ENCODE data around the gene CELF4.

Gene CELF4

DNA sequence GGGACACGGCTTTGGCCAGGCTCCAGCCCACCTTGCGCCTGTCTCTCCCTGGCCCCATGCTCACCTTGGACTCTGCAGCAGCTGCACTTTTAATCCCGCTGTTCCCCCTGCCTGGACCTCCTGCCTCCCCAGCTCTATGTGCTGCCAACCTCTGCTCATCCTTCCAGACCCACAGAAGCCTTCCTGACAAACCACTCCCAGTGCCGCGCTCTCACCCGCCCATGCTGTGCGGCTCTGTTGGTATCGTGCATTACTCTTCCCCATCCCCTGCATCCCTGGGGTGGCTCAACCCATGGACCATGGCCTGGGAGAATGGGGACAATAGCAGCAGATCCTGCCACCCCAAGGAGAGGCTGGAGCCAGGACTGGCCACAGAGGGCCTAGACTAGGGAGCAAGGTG is 303.6 kb downstream of the CELF4 start:
- no peak overlapping the region for H3K27ac ChIP-seq (ENCODE audit: low read depth, low read length)
- H3K27me3 ChIP-seq (ENCODE audit: insufficient read depth, low read length, poor library complexity) = no peaks in the 10 kb centered on the region
- no peak overlapping the region for H3K4ac ChIP-seq (ENCODE audit: low read depth, low read length)
- H3K79me1 ChIP-seq (ENCODE audit: low read length) = no peaks in the 10 kb centered on the region
- no peak overlapping the region for H2BK15ac ChIP-seq (replicated peaks; ENCODE audit: low read depth)
- no peaks in the 10 kb centered on the region for H3K79me2 ChIP-seq (ENCODE audit: control insufficient read depth, insufficient read depth, low read length)
- H4K8ac ChIP-seq (ENCODE audit: low read depth, low read length) = no peak overlapping the region
- H3K36me3 ChIP-seq (ENCODE audit: control insufficient read depth, insufficient read depth, low read length) = peaks cover 2% of the 10 kb centered on the region
- H3K56ac ChIP-seq (ENCODE audit: low read length) = no peak overlapping the region
- no peak overlapping the region for H2BK120ac ChIP-seq (ENCODE audit: low read depth, low read length)
- DNase-seq = no peak
- WGBS (ENCODE audit: extremely low coverage, insufficient coverage, low lambda C conversion rate) = no CpG with 5 or more reads among the region's 8 CpGs
- H3K4me1 ChIP-seq (ENCODE audit: control insufficient read depth, low read depth, low read length) = no peaks in the 10 kb centered on the region
- no peak overlapping the region for H4K5ac ChIP-seq (ENCODE audit: low read length)
- H3K9ac ChIP-seq (ENCODE audit: low read length) = no peak overlapping the region
- H3K18ac ChIP-seq (ENCODE audit: low read length) = no peak overlapping the region
- no peak overlapping the region for H3K23ac ChIP-seq (ENCODE audit: low read length)
- no peak overlapping the region for H2BK5ac ChIP-seq (ENCODE audit: low read length)
- H3K4me3 ChIP-seq (ENCODE audit: low read length) = no peak overlapping the region
- H2AK5ac ChIP-seq (ENCODE audit: low read length) = no peak overlapping the region
- no peak overlapping the region for H3K4me2 ChIP-seq (ENCODE audit: low read length)

DNA sequence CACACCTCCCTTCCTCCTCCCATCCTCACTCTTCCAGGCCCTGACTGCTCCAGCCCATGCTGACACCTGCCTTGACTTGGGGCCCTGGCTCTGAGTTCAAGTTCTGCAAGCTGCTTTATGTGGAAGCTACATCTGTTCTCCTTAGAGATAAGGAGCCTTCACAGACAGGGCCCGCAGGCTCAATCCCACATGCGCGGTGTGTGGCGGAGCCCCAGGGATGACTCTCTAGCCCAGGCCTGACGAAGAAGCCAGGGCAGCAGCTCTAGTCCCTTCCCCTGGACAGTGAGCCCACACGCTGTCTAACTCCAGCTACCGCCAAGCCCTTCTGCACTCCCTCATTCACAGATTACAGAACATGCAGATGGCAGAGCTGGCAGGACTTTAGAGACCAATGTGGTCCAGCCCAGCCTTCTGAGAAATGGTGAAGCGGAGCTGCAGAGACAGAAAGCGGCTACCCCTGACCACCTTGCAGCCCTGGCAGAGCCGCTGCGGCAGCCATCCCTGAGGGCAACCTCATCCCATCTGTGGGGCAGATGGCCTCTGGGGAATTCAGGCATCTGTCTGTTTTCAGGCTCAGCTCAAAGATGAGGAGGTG is 304.3 kb downstream of the CELF4 start:
- Histone ChIP-seq H4K8ac (ENCODE audit: low read depth, low read length) (no peak overlapping the region), H2BK5ac (ENCODE audit: low read length) (no peak overlapping the region), H3K27me3 (ENCODE audit: insufficient read depth, low read length, poor library complexity) (no peaks in the 10 kb centered on the region), H3K4me1 (ENCODE audit: control insufficient read depth, low read depth, low read length) (no peaks in the 10 kb centered on the region), H3K27ac (ENCODE audit: low read depth, low read length) (no peak overlapping the region), H3K79me1 (ENCODE audit: low read length) (no peaks in the 10 kb centered on the region), H3K9ac (ENCODE audit: low read length) (no peak overlapping the region), H2BK15ac (replicated peaks; ENCODE audit: low read depth) (no peak overlapping the region), H3K4me2 (ENCODE audit: low read length) (no peak overlapping the region), H3K56ac (ENCODE audit: low read length) (no peak overlapping the region), H3K4me3 (ENCODE audit: low read length) (no peak overlapping the region), H3K79me2 (ENCODE audit: control insufficient read depth, insufficient read depth, low read length) (no peaks in the 10 kb centered on the region), H3K18ac (ENCODE audit: low read length) (no peak overlapping the region), H2BK120ac (ENCODE audit: low read depth, low read length) (no peak overlapping the region), H2AK5ac (ENCODE audit: low read length) (no peak overlapping the region), H4K5ac (ENCODE audit: low read length) (no peak overlapping the region), H3K36me3 (ENCODE audit: control insufficient read depth, insufficient read depth, low read length) (peaks cover 2% of the 10 kb centered on the region), H3K23ac (ENCODE audit: low read length) (no peak overlapping the region), H3K4ac (ENCODE audit: low read depth, low read length) (no peak overlapping the region)
- no CpG with 5 or more reads among the region's 11 CpGs for WGBS (ENCODE audit: extremely low coverage, insufficient coverage, low lambda C conversion rate)
- no peak for DNase-seq

DNA sequence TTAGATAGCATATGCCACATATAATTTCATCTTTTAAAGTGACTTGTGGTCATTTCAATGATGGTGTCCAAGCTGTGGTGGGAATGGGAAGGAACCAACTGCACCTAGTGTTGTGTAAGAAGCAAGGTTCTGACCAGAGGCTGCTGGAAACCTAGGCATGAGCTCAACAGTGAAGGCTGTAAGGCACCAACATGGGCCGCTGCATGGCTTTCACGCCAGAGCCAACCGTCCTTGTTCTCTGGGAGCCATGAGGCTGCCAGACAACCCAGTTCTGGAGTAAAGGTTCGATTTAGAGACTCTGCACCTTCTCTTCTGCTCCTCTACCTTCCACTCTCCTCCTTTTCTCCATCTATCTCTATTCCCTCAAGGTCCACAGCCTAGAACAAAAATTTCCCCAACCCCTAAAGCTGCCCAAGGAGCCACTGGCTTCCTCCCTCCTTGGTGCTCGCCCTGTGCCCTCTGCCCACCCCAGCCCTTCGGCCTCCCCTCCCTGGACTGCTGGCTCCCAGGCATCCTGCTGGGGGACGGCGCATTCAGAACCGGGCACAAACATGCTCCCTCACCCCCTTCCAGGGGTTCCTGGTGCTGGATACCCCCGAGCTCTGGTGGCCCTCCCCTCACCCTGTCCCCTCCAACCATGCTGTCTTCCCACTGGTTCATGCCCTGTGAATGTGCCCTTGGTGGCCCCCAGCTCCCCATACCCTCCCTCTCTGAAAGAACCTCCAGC is 305.1 kb downstream of the CELF4 start:
- Histone ChIP-seq H3K79me1 (ENCODE audit: low read length) (no peaks in the 10 kb centered on the region), H2BK120ac (ENCODE audit: low read depth, low read length) (no peak overlapping the region), H3K18ac (ENCODE audit: low read length) (no peak overlapping the region), H2BK15ac (replicated peaks; ENCODE audit: low read depth) (no peak overlapping the region), H4K8ac (ENCODE audit: low read depth, low read length) (no peak overlapping the region), H4K5ac (ENCODE audit: low read length) (no peak overlapping the region), H3K56ac (ENCODE audit: low read length) (no peak overlapping the region), H3K36me3 (ENCODE audit: control insufficient read depth, insufficient read depth, low read length) (peaks cover 2% of the 10 kb centered on the region), H3K9ac (ENCODE audit: low read length) (no peak overlapping the region), H3K4me1 (ENCODE audit: control insufficient read depth, low read depth, low read length) (no peaks in the 10 kb centered on the region), H3K23ac (ENCODE audit: low read length) (no peak overlapping the region), H3K4me3 (ENCODE audit: low read length) (no peak overlapping the region), H2BK5ac (ENCODE audit: low read length) (no peak overlapping the region), H3K79me2 (ENCODE audit: control insufficient read depth, insufficient read depth, low read length) (no peaks in the 10 kb centered on the region), H3K27ac (ENCODE audit: low read depth, low read length) (no peak overlapping the region), H3K4ac (ENCODE audit: low read depth, low read length) (no peak overlapping the region), H3K4me2 (ENCODE audit: low read length) (no peak overlapping the region), H2AK5ac (ENCODE audit: low read length) (no peak overlapping the region), H3K27me3 (ENCODE audit: insufficient read depth, low read length, poor library complexity) (no peaks in the 10 kb centered on the region)
- WGBS (ENCODE audit: extremely low coverage, insufficient coverage, low lambda C conversion rate) = no CpG with 5 or more reads among the region's 10 CpGs
- no peak for DNase-seq

GRCh38 chr18:37259711-37260110 is 305.9 kb downstream of the CELF4 start:
- Histone ChIP-seq H3K18ac (ENCODE audit: low read length) (no peak overlapping the region), H4K8ac (ENCODE audit: low read depth, low read length) (no peak overlapping the region), H3K9ac (ENCODE audit: low read length) (no peak overlapping the region), H3K27me3 (ENCODE audit: insufficient read depth, low read length, poor library complexity) (no peaks in the 10 kb centered on the region), H3K4ac (ENCODE audit: low read depth, low read length) (no peak overlapping the region), H3K27ac (ENCODE audit: low read depth, low read length) (no peak overlapping the region), H3K4me2 (ENCODE audit: low read length) (no peak overlapping the region), H3K36me3 (ENCODE audit: control insufficient read depth, insufficient read depth, low read length) (no peaks in the 10 kb centered on the region), H3K56ac (ENCODE audit: low read length) (no peak overlapping the region), H3K4me3 (ENCODE audit: low read length) (no peak overlapping the region), H4K5ac (ENCODE audit: low read length) (no peak overlapping the region), H3K79me2 (ENCODE audit: control insufficient read depth, insufficient read depth, low read length) (no peaks in the 10 kb centered on the region), H3K79me1 (ENCODE audit: low read length) (no peaks in the 10 kb centered on the region), H2AK5ac (ENCODE audit: low read length) (no peak overlapping the region), H2BK15ac (replicated peaks; ENCODE audit: low read depth) (no peak overlapping the region), H2BK5ac (ENCODE audit: low read length) (no peak overlapping the region), H3K23ac (ENCODE audit: low read length) (no peak overlapping the region), H2BK120ac (ENCODE audit: low read depth, low read length) (no peak overlapping the region), H3K4me1 (ENCODE audit: control insufficient read depth, low read depth, low read length) (no peaks in the 10 kb centered on the region)
- DNase-seq = no peak
- no CpG with 5 or more reads among the region's 5 CpGs for WGBS (ENCODE audit: extremely low coverage, insufficient coverage, low lambda C conversion rate)

- Histone ChIP-seq H3K36me3 (ENCODE audit: control insufficient read depth, insufficient read depth, low read length) (no peaks in the 10 kb centered on the region), H3K27me3 (ENCODE audit: insufficient read depth, low read length, poor library complexity) (no peaks in the 10 kb centered on the region)
These were observed 306.8 kb downstream of the CELF4 start for GRCh38 chr18:37258819-37259218.

DNA sequence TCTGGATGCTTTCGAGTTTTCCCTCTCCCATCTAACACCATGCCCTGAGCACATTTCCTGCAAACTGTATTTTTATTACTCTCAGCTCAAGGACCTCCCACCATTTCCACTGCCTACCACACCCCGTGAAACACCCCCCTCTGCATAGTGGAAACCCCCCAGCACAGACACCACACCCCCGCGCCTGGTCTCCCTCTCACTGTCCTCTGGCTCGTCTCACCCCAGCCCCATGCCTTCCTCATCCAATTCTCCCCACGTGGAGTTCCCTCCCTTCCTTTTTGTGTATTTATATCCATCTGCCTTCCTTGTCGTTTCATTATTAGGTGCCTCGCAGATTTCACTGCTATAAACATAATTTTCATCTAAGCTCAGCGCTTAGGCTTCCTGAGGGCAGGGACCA is 307.5 kb downstream of the CELF4 start:
- Histone ChIP-seq H3K4me1 (ENCODE audit: control insufficient read depth, low read depth, low read length) (no peaks in the 10 kb centered on the region), H4K5ac (ENCODE audit: low read length) (no peak overlapping the region), H2BK5ac (ENCODE audit: low read length) (no peak overlapping the region), H2BK15ac (replicated peaks; ENCODE audit: low read depth) (no peak overlapping the region), H2BK120ac (ENCODE audit: low read depth, low read length) (no peak overlapping the region), H2AK5ac (ENCODE audit: low read length) (no peak overlapping the region), H3K79me1 (ENCODE audit: low read length) (no peaks in the 10 kb centered on the region), H3K4me2 (ENCODE audit: low read length) (no peak overlapping the region), H3K27me3 (ENCODE audit: insufficient read depth, low read length, poor library complexity) (no peaks in the 10 kb centered on the region), H3K9ac (ENCODE audit: low read length) (no peak overlapping the region), H3K23ac (ENCODE audit: low read length) (no peak overlapping the region), H3K36me3 (ENCODE audit: control insufficient read depth, insufficient read depth, low read length) (no peaks in the 10 kb centered on the region), H3K56ac (ENCODE audit: low read length) (no peak overlapping the region), H4K8ac (ENCODE audit: low read depth, low read length) (no peak overlapping the region), H3K4me3 (ENCODE audit: low read length) (no peak overlapping the region), H3K4ac (ENCODE audit: low read depth, low read length) (no peak overlapping the region), H3K27ac (ENCODE audit: low read depth, low read length) (no peak overlapping the region), H3K18ac (ENCODE audit: low read length) (no peak overlapping the region), H3K79me2 (ENCODE audit: control insufficient read depth, insufficient read depth, low read length) (no peaks in the 10 kb centered on the region)
- DNase-seq = no peak
- no CpG with 5 or more reads among the region's 9 CpGs for WGBS (ENCODE audit: extremely low coverage, insufficient coverage, low lambda C conversion rate)

More at GRCh38 chr18:37258819-37259218, 306.8 kb downstream of the CELF4 start:
- no peak overlapping the region for H3K18ac ChIP-seq (ENCODE audit: low read length)
- no peak overlapping the region for H2BK5ac ChIP-seq (ENCODE audit: low read length)
- H3K23ac ChIP-seq (ENCODE audit: low read length) = no peak overlapping the region
- H2BK15ac ChIP-seq (replicated peaks; ENCODE audit: low read depth) = no peak overlapping the region
- DNase-seq = no peak
- H3K79me2 ChIP-seq (ENCODE audit: control insufficient read depth, insufficient read depth, low read length) = no peaks in the 10 kb centered on the region
- H2BK120ac ChIP-seq (ENCODE audit: low read depth, low read length) = no peak overlapping the region
- no peak overlapping the region for H3K4me2 ChIP-seq (ENCODE audit: low read length)
- no peaks in the 10 kb centered on the region for H3K79me1 ChIP-seq (ENCODE audit: low read length)
- no peak overlapping the region for H3K27ac ChIP-seq (ENCODE audit: low read depth, low read length)
- no peak overlapping the region for H3K4ac ChIP-seq (ENCODE audit: low read depth, low read length)
- H3K9ac ChIP-seq (ENCODE audit: low read length) = no peak overlapping the region
- H4K8ac ChIP-seq (ENCODE audit: low read depth, low read length) = no peak overlapping the region
- no peaks in the 10 kb centered on the region for H3K4me1 ChIP-seq (ENCODE audit: control insufficient read depth, low read depth, low read length)
- no CpG with 5 or more reads among the region's 11 CpGs for WGBS (ENCODE audit: extremely low coverage, insufficient coverage, low lambda C conversion rate)
- H3K4me3 ChIP-seq (ENCODE audit: low read length) = no peak overlapping the region
- H2AK5ac ChIP-seq (ENCODE audit: low read length) = no peak overlapping the region
- no peak overlapping the region for H3K56ac ChIP-seq (ENCODE audit: low read length)
- no peak overlapping the region for H4K5ac ChIP-seq (ENCODE audit: low read length)
